ENCODE measurements around the gene TMEM37.

The TMEM37 gene

GRCh38 chr2:119465687-119466086 lies 34.0 kb downstream of the TMEM37 start:
- H3K9me3 ChIP-seq (ENCODE audit: control insufficient read depth, low read length): no peaks in the 10 kb centered on the region
- no peak overlapping the region for H3K9ac ChIP-seq (ENCODE audit: low read length)
- H3K27me3 ChIP-seq (replicated peaks; ENCODE audit: control insufficient read depth, insufficient read depth, low read length): peaks cover 10% of the 10 kb centered on the region
- H3K4me1 ChIP-seq (ENCODE audit: control insufficient read depth, insufficient read depth, low read length): peaks cover 13% of the 10 kb centered on the region
- H3K4me3 ChIP-seq (ENCODE audit: low read length): no peak overlapping the region
- H3K36me3 ChIP-seq (ENCODE audit: control insufficient read depth, insufficient read depth, low read length, severe bottlenecking): no peaks in the 10 kb centered on the region
- DNase-seq (ENCODE audit: low read depth): no peak

GRCh38 chr2:119466373-119466772 lies 34.7 kb downstream of the TMEM37 start:
- Histone ChIP-seq H3K9ac (ENCODE audit: low read length) (no peak overlapping the region), H3K27me3 (replicated peaks; ENCODE audit: control insufficient read depth, insufficient read depth, low read length) (peaks cover 16% of the 10 kb centered on the region), H3K36me3 (ENCODE audit: control insufficient read depth, insufficient read depth, low read length, severe bottlenecking) (no peaks in the 10 kb centered on the region), H3K4me3 (ENCODE audit: low read length) (no peak overlapping the region), H3K4me1 (ENCODE audit: control insufficient read depth, insufficient read depth, low read length) (peaks cover 13% of the 10 kb centered on the region), H3K9me3 (ENCODE audit: control insufficient read depth, low read length) (no peaks in the 10 kb centered on the region)
- no peak for DNase-seq (ENCODE audit: low read depth)

- peak; percentile 8 for DNase-seq (ENCODE audit: low read depth)
- Histone ChIP-seq H3K27me3 (replicated peaks; ENCODE audit: control insufficient read depth, insufficient read depth, low read length) (peaks cover 22% of the 10 kb centered on the region), H3K4me3 (ENCODE audit: low read length) (no peak overlapping the region), H3K9me3 (ENCODE audit: control insufficient read depth, low read length) (no peaks in the 10 kb centered on the region), H3K36me3 (ENCODE audit: control insufficient read depth, insufficient read depth, low read length, severe bottlenecking) (no peaks in the 10 kb centered on the region), H3K9ac (ENCODE audit: low read length) (no peak overlapping the region), H3K4me1 (ENCODE audit: control insufficient read depth, insufficient read depth, low read length) (peaks cover 9% of the 10 kb centered on the region)
Measured at GRCh38 chr2:119468154-119468955, 36.7 kb downstream of the TMEM37 start.

GRCh38 chr2:119469131-119469530 lies 37.5 kb downstream of the TMEM37 start:
- H3K4me3 ChIP-seq (ENCODE audit: low read length): no peak overlapping the region
- no peak overlapping the region for H3K9ac ChIP-seq (ENCODE audit: low read length)
- no peak for DNase-seq (ENCODE audit: low read depth)
- H3K9me3 ChIP-seq (ENCODE audit: control insufficient read depth, low read length): no peaks in the 10 kb centered on the region
- peaks cover 24% of the 10 kb centered on the region for H3K27me3 ChIP-seq (replicated peaks; ENCODE audit: control insufficient read depth, insufficient read depth, low read length)
- no peaks in the 10 kb centered on the region for H3K36me3 ChIP-seq (ENCODE audit: control insufficient read depth, insufficient read depth, low read length, severe bottlenecking)
- H3K4me1 ChIP-seq (ENCODE audit: control insufficient read depth, insufficient read depth, low read length): peaks cover 2% of the 10 kb centered on the region

- Histone ChIP-seq H3K4me3 (ENCODE audit: low read length) (no peak overlapping the region), H3K36me3 (ENCODE audit: control insufficient read depth, insufficient read depth, low read length, severe bottlenecking) (no peaks in the 10 kb centered on the region), H3K4me1 (ENCODE audit: control insufficient read depth, insufficient read depth, low read length) (no peaks in the 10 kb centered on the region), H3K9ac (ENCODE audit: low read length) (no peak overlapping the region), H3K9me3 (ENCODE audit: control insufficient read depth, low read length) (no peaks in the 10 kb centered on the region), H3K27me3 (replicated peaks; ENCODE audit: control insufficient read depth, insufficient read depth, low read length) (peaks cover 30% of the 10 kb centered on the region)
- DNase-seq (ENCODE audit: low read depth): no peak
Measured at GRCh38 chr2:119469661-119470297, 38.1 kb downstream of the TMEM37 start.

- Histone ChIP-seq H3K4me1 (ENCODE audit: control insufficient read depth, insufficient read depth, low read length) (no peaks in the 10 kb centered on the region), H3K27me3 (replicated peaks; ENCODE audit: control insufficient read depth, insufficient read depth, low read length) (peaks cover 40% of the 10 kb centered on the region), H3K4me3 (ENCODE audit: low read length) (no peak overlapping the region), H3K36me3 (ENCODE audit: control insufficient read depth, insufficient read depth, low read length, severe bottlenecking) (no peaks in the 10 kb centered on the region), H3K9me3 (ENCODE audit: control insufficient read depth, low read length) (no peaks in the 10 kb centered on the region), H3K9ac (ENCODE audit: low read length) (no peak overlapping the region)
- DNase-seq (ENCODE audit: low read depth): no peak
Measured at GRCh38 chr2:119472749-119473148, 41.1 kb downstream of the TMEM37 start.

GRCh38 chr2:119473621-119474370 lies 42.1 kb downstream of the TMEM37 start:
- Histone ChIP-seq H3K4me1 (ENCODE audit: control insufficient read depth, insufficient read depth, low read length) (no peaks in the 10 kb centered on the region), H3K36me3 (ENCODE audit: control insufficient read depth, insufficient read depth, low read length, severe bottlenecking) (no peaks in the 10 kb centered on the region), H3K27me3 (replicated peaks; ENCODE audit: control insufficient read depth, insufficient read depth, low read length) (peaks cover 43% of the 10 kb centered on the region), H3K4me3 (ENCODE audit: low read length) (no peak overlapping the region), H3K9ac (ENCODE audit: low read length) (no peak overlapping the region), H3K9me3 (ENCODE audit: control insufficient read depth, low read length) (no peaks in the 10 kb centered on the region)
- DNase-seq (ENCODE audit: low read depth): no peak

GRCh38 chr2:119474371-119475224 lies 42.9 kb downstream of the TMEM37 start:
- Histone ChIP-seq H3K27me3 (replicated peaks; ENCODE audit: control insufficient read depth, insufficient read depth, low read length) (peaks cover 50% of the 10 kb centered on the region), H3K4me3 (ENCODE audit: low read length) (no peak overlapping the region), H3K36me3 (ENCODE audit: control insufficient read depth, insufficient read depth, low read length, severe bottlenecking) (no peaks in the 10 kb centered on the region), H3K4me1 (ENCODE audit: control insufficient read depth, insufficient read depth, low read length) (no peaks in the 10 kb centered on the region), H3K9ac (ENCODE audit: low read length) (no peak overlapping the region), H3K9me3 (ENCODE audit: control insufficient read depth, low read length) (no peaks in the 10 kb centered on the region)
- DNase-seq (ENCODE audit: low read depth): no peak

GRCh38 chr2:119475225-119475856 lies 43.7 kb downstream of the TMEM37 start:
- H3K9ac ChIP-seq (ENCODE audit: low read length): no peak overlapping the region
- no peaks in the 10 kb centered on the region for H3K9me3 ChIP-seq (ENCODE audit: control insufficient read depth, low read length)
- H3K4me3 ChIP-seq (ENCODE audit: low read length): no peak overlapping the region
- no peaks in the 10 kb centered on the region for H3K4me1 ChIP-seq (ENCODE audit: control insufficient read depth, insufficient read depth, low read length)
- H3K36me3 ChIP-seq (ENCODE audit: control insufficient read depth, insufficient read depth, low read length, severe bottlenecking): no peaks in the 10 kb centered on the region
- DNase-seq (ENCODE audit: low read depth): no peak
- H3K27me3 ChIP-seq (replicated peaks; ENCODE audit: control insufficient read depth, insufficient read depth, low read length): peaks cover 54% of the 10 kb centered on the region

GRCh38 chr2:119475857-119476244 lies 44.2 kb downstream of the TMEM37 start:
- Histone ChIP-seq H3K9me3 (ENCODE audit: control insufficient read depth, low read length) (no peaks in the 10 kb centered on the region), H3K4me1 (ENCODE audit: control insufficient read depth, insufficient read depth, low read length) (no peaks in the 10 kb centered on the region), H3K9ac (ENCODE audit: low read length) (no peak overlapping the region), H3K27me3 (replicated peaks; ENCODE audit: control insufficient read depth, insufficient read depth, low read length) (peaks cover 55% of the 10 kb centered on the region), H3K36me3 (ENCODE audit: control insufficient read depth, insufficient read depth, low read length, severe bottlenecking) (no peaks in the 10 kb centered on the region), H3K4me3 (ENCODE audit: low read length) (no peak overlapping the region)
- no peak for DNase-seq (ENCODE audit: low read depth)

All from adipocyte (in vitro differentiated cells).